SK-N-SH (cell line): ENCODE measurements around the gene RASD2. TPM values are rescaled to one million over a fixed set of nuclear protein-coding genes. Genes with fewer than 3 reads are reported as not detected.

Source experiments
- CTCF ChIA-PET: fragments of 300-600, 350-600 bp; formaldehyde crosslinking; extraction: SDS; loops from one replicate; lab custom pipeline; 2021; lab: Yijun Ruan, JAX
- POLR2A ChIA-PET: fragments of 350-600 bp; sonication (Branson Sonifier 250); formaldehyde crosslinking; extraction: SDS; loops from one replicate; lab custom pipeline; 2020; ENCODE audit warnings: antibody characterized with exemption, inconsistent platforms; lab: Yijun Ruan, JAX
- DNase-seq: peaks from one replicate; pipeline ENCODE4 v3.0.0; 2012
- H2AFZ ChIP-seq: fragments of 200-600 bp; sonication (generic); 2 replicates; pipeline ENCODE4 v1.8.1; 2016; ENCODE audit warnings: antibody characterized with exemption, mild to moderate bottlenecking, low read depth
- H3F3A ChIP-seq: fragments of 200-600 bp; sonication (generic); replicated peaks from 2 replicates; pipeline ENCODE3; 2016; ENCODE audit warnings: antibody characterized with exemption, mild to moderate bottlenecking; ENCODE audit not compliant: insufficient read depth
- H3K27ac ChIP-seq, 2 experiments: fragments of 200-500 bp in 1 of 2; fragments of 200-600 bp in 1 of 2; sonication (Bioruptor generic) in 1 of 2; sonication (generic), shearing (Covaris generic) in 1 of 2; 2 replicates each; pipeline versions ENCODE4 v1.5.1 to v1.6.1; 2014 to 2016; ENCODE audit warnings: low read depth in 2 of 2, inconsistent platforms in 1 of 2, low read length in 1 of 2, mild to moderate bottlenecking in 1 of 2, mixed read lengths in 1 of 2
- H3K27me3 ChIP-seq: fragments of 200-600 bp; sonication (generic), shearing (Covaris generic); 2 replicates; pipeline ENCODE4 v1.6.1; 2016; ENCODE audit warnings: mixed run types; ENCODE audit not compliant: insufficient read depth
- H3K36me3 ChIP-seq, 2 experiments: fragments of 200-500 bp in 1 of 2; fragments of 200-600 bp in 1 of 2; sonication (Bioruptor generic) in 1 of 2; sonication (generic) in 1 of 2; replicated peaks in 1 of 2; 2 replicates each; pipeline versions ENCODE3 to v1.5.1; 2014 to 2016; ENCODE audit warnings: low read length in 1 of 2, mild to moderate bottlenecking in 1 of 2; ENCODE audit not compliant: insufficient read depth in 2 of 2, control insufficient read depth in 1 of 2
- H3K4me1 ChIP-seq, 2 experiments: fragments of 200-500 bp in 1 of 2; fragments of 200-600 bp in 1 of 2; sonication (Bioruptor generic) in 1 of 2; sonication (generic), shearing (Covaris generic) in 1 of 2; 2 replicates each; pipeline versions ENCODE4 v1.5.1 to v1.6.1; 2014 to 2016; ENCODE audit warnings: low read depth in 1 of 2, low read length in 1 of 2, mixed run types in 1 of 2; ENCODE audit not compliant: insufficient read depth in 2 of 2, control insufficient read depth in 1 of 2
- H3K4me2 ChIP-seq: fragments of 200-600 bp; sonication (generic), shearing (Covaris generic); 2 replicates; pipeline ENCODE4 v1.6.1; 2017; ENCODE audit warnings: mixed run types
- H3K4me3 ChIP-seq, 2 experiments: fragments of 200-500 bp in 1 of 2; fragments of 200-600 bp in 1 of 2; sonication (Bioruptor generic) in 1 of 2; sonication (generic), shearing (Covaris generic) in 1 of 2; 2 replicates each; pipeline versions ENCODE4 v1.5.1 to v1.8.1; 2014 to 2016; ENCODE audit warnings: low read depth in 2 of 2, inconsistent platforms in 1 of 2, low read length in 1 of 2, mild to moderate bottlenecking in 1 of 2, mixed read lengths in 1 of 2, moderate library complexity in 1 of 2
- H3K79me2 ChIP-seq: fragments of 200-600 bp; sonication (generic); 2 replicates; pipeline ENCODE4 v1.8.1; 2017; ENCODE audit warnings: mild to moderate bottlenecking; ENCODE audit not compliant: insufficient read depth
- H3K9ac ChIP-seq: fragments of 200-600 bp; sonication (generic); 2 replicates; pipeline ENCODE4 v1.6.1; 2017; ENCODE audit warnings: mixed run types
- H3K9me2 ChIP-seq: fragments of 200-600 bp; sonication (generic); 2 replicates; pipeline ENCODE4 v1.6.1; 2017; ENCODE audit warnings: mixed run types
- H3K9me3 ChIP-seq: fragments of 200-600 bp; sonication (generic); 2 replicates; pipeline ENCODE4 v1.6.1; 2017; ENCODE audit warnings: mixed run types, mild to moderate bottlenecking, moderate library complexity
- H4K20me1 ChIP-seq: fragments of 200-600 bp; sonication (generic); 2 replicates; pipeline ENCODE4 v1.6.1; 2017; ENCODE audit warnings: mild to moderate bottlenecking, mixed run types; ENCODE audit not compliant: insufficient read depth
- GABPA ChIP-seq: IDR thresholded peaks from 2 replicates; pipeline ENCODE4 v1.4.0; 2012; ENCODE audit warnings: low read depth, mild to moderate bottlenecking
- JUND ChIP-seq: IDR thresholded peaks from 2 replicates; pipeline ENCODE4 v1.4.0; 2012
- MAX ChIP-seq: IDR thresholded peaks from 2 replicates; pipeline ENCODE4 v1.4.0; 2012; ENCODE audit warnings: low read depth
- RAD21 ChIP-seq: IDR thresholded peaks from 2 replicates; pipeline ENCODE4 v1.6.1; 2012; ENCODE audit warnings: mild to moderate bottlenecking, low read length
- RCOR1 ChIP-seq: fragments of 150-350 bp; IDR thresholded peaks from 2 replicates; pipeline ENCODE4 v1.6.1; 2017; ENCODE audit warnings: antibody characterized with exemption, low read length
- SIN3A ChIP-seq: IDR thresholded peaks from 2 replicates; pipeline ENCODE4 v1.6.1; 2012; ENCODE audit warnings: low read depth, mild to moderate bottlenecking, low read length, moderate library complexity, borderline replicate concordance
- USF1 ChIP-seq: IDR thresholded peaks from 2 replicates; pipeline ENCODE4 v1.4.0; 2012; ENCODE audit warnings: low read depth, borderline replicate concordance
- YY1 ChIP-seq: IDR thresholded peaks from 2 replicates; pipeline ENCODE4 v1.4.0; 2012; ENCODE audit warnings: low read depth, mild to moderate bottlenecking
- WGBS: methylation state at CpG from one replicate; pipeline ENCODE4 v1.1.6; 2017; ENCODE audit warnings: low lambda C conversion rate; 5-methylcytosine and 5-hydroxymethylcytosine counted together
- polyA plus RNA-seq, 3 experiments: library from polyadenylated mRNA; depleted of rRNA; stranded (reverse); fragments of >200 nt; gene quantifications; 2 replicates each; pipeline ENCODE4 v1.2.3, GENCODE V29; 2012

Gene RASD2
- polyA plus RNA-seq, 1 of the 3 experiments (the other 2 are of a cell fraction) = 0.30 TPM

DNA sequence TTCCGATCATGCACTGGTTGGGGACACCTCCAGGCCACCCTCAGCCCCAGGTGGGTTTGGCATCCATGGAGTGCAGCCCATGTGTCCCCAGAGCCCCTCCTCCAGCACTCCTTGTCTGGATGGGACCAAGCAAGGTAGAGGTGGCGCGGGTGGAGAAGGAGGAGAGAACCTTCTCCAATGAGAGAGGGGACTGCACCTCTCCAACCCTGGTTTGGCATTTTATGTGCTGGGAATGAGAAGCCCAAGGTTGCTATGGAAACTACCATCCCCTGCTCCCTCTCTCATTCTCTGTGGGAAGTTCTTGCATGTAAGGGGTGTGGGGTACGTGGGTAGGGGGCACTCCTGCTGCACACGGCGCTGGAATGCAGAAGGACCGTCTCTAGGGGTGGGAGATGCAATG lies 21.8 kb upstream of the RASD2 start:
- H3K79me2 ChIP-seq = no peaks in the 10 kb centered on the region
- no peaks in the 10 kb centered on the region for H3K36me3 ChIP-seq
- no peak overlapping the region for H3K4me2 ChIP-seq
- no peak overlapping the region for H3K4me3 ChIP-seq
- H2AFZ ChIP-seq = no peak overlapping the region
- no peaks in the 10 kb centered on the region for H4K20me1 ChIP-seq
- no peaks in the 10 kb centered on the region for H3K9me3 ChIP-seq
- H3F3A ChIP-seq = no peaks in the 10 kb centered on the region
- no peaks in the 10 kb centered on the region for H3K9me2 ChIP-seq
- no peak for DNase-seq
- no peaks in the 10 kb centered on the region; the same call in 1 of the 2 replicates for H3K27me3 ChIP-seq
- TF ChIP-seq RAD21 (no peak), RCOR1 (no peak)
- ChIA-PET POLR2A (no interaction called here), CTCF (interaction anchor here (1.7 kb wide), 1 partner anchor 16 kb away, joined by 6 read pairs; no protein-coding TSS in a partner anchor)
- no peak overlapping the region for H3K27ac ChIP-seq
- no peak overlapping the region for H3K9ac ChIP-seq
- H3K4me1 ChIP-seq = peaks cover 0 to 10% of the 10 kb centered on the region in 2 experiments; a peak in 1 of 4 replicates
- 79% methylated on average over 7 of the region's 7 CpGs for WGBS

GRCh38 chr22:35519306-35520000 lies 21.2 kb upstream of the RASD2 start:
- TF ChIP-seq SIN3A = no peak
- TF ChIP-seq USF1 = no peak
- no peak for TF ChIP-seq MAX
- TF ChIP-seq GABPA = no peak
- no peak for TF ChIP-seq YY1
- TF ChIP-seq JUND = no peak
- TF ChIP-seq, all 33 proteins: peak for 0
- Histone ChIP-seq H3K36me3 (no peaks in the 10 kb centered on the region), H3K4me2 (no peak overlapping the region), H3K4me1 (peaks cover 0 to 12% of the 10 kb centered on the region in 2 experiments; a peak in 1 of 4 replicates), H3K27me3 (no peaks in the 10 kb centered on the region; the same call in 1 of the 2 replicates), H3K9me3 (no peaks in the 10 kb centered on the region), H3K27ac (no peak overlapping the region), H2AFZ (no peak overlapping the region), H3K79me2 (no peaks in the 10 kb centered on the region), H3K9me2 (no peaks in the 10 kb centered on the region), H3K4me3 (no peak overlapping the region), H3K9ac (no peak overlapping the region), H4K20me1 (no peaks in the 10 kb centered on the region), H3F3A (no peaks in the 10 kb centered on the region)
- POLR2A ChIA-PET = no interaction called here
- DNase-seq = no peak
- CTCF ChIA-PET = interaction anchor here (1.7 kb wide), 1 partner anchor 15 kb away, joined by 6 read pairs; no protein-coding TSS in a partner anchor
- 69% methylated on average over 9 of the region's 9 CpGs for WGBS
